Naive thymus-derived CD4-positive, alpha-beta T cell (primary cell): ENCODE measurements around the gene RTCB. TPM values are rescaled to one million over a fixed set of nuclear protein-coding genes. Genes with fewer than 3 reads are reported as not detected.

Source experiments
- ATAC-seq: fragments of 150-1000 bp; cut with Tn5 transposase; 2 replicates; pipeline ENCODE4 v1.10.0; 2021; ENCODE audit warnings: mild to moderate bottlenecking, moderate library complexity
- CTCF ChIA-PET: fragments of 350-600 bp; sonication (Branson Sonifier 250); formaldehyde crosslinking; loops from one replicate; lab custom pipeline; 2021; ENCODE audit warnings: antibody characterized with exemption; lab: Charles Lee
- POLR2A ChIA-PET: fragments of 350-600 bp; sonication (Branson Sonifier 250); formaldehyde crosslinking; loops from one replicate; lab custom pipeline; 2021; ENCODE audit warnings: antibody characterized with exemption, inconsistent platforms; lab: Charles Lee
- DNase-seq, 9 donors: peaks; one replicate each; pipeline versions ENCODE4 v3.0.0 to v3.0.0-alpha.2; 2020 to 2022; ENCODE audit warnings: mixed read lengths in 1 of 9
- H3K27ac ChIP-seq: one replicate; pipeline ENCODE4 v1.7.0; 2013; ENCODE audit warnings: mild to moderate bottlenecking, low read depth, low read length, moderate library complexity
- H3K27me3 ChIP-seq, 2 donors: one replicate each; pipeline ENCODE4 v1.7.0; 2013; ENCODE audit warnings: low read length in 2 of 2, mild to moderate bottlenecking in 2 of 2, moderate library complexity in 2 of 2; ENCODE audit not compliant: control insufficient read depth in 2 of 2, insufficient read depth in 2 of 2
- H3K36me3 ChIP-seq, 3 experiments: 1 replicate in 2 of 3; 2 replicates in 1 of 3; pipeline ENCODE4 v1.7.0; 2013; ENCODE audit warnings: low read length in 3 of 3, mild to moderate bottlenecking in 3 of 3, moderate library complexity in 1 of 3; ENCODE audit not compliant: insufficient read depth in 3 of 3, control insufficient read depth in 2 of 3
- H3K4me1 ChIP-seq, 2 donors: one replicate each; pipeline ENCODE4 v1.7.0; 2013; ENCODE audit warnings: low read length in 2 of 2, mild to moderate bottlenecking in 2 of 2, moderate library complexity in 1 of 2; ENCODE audit not compliant: control insufficient read depth in 2 of 2, insufficient read depth in 2 of 2
- H3K4me3 ChIP-seq: 2 replicates; pipeline ENCODE4 v1.7.0; 2013; ENCODE audit warnings: mild to moderate bottlenecking, low read length
- H3K9me3 ChIP-seq, 3 experiments: 1 replicate in 2 of 3; 2 replicates in 1 of 3; pipeline ENCODE4 v1.7.0; 2013; ENCODE audit warnings: low read length in 3 of 3; ENCODE audit not compliant: control insufficient read depth in 2 of 3
- H3K27ac Mint-ChIP-seq, 9 donors: one replicate each; pipeline ENCODE4 v1.8.0; 2020 to 2022; ENCODE audit warnings: mixed read lengths in 9 of 9, mild to moderate bottlenecking in 8 of 9, moderate library complexity in 5 of 9, inconsistent platforms in 2 of 9
- H3K27me3 Mint-ChIP-seq, 5 donors: one replicate each; pipeline ENCODE4 v1.8.0; 2021 to 2022; ENCODE audit warnings: mixed read lengths in 5 of 5, mild to moderate bottlenecking in 1 of 5
- H3K36me3 Mint-ChIP-seq, 5 donors: one replicate each; pipeline ENCODE4 v1.8.0; 2020 to 2022; ENCODE audit warnings: mixed read lengths in 5 of 5, mild to moderate bottlenecking in 3 of 5, inconsistent platforms in 1 of 5
- H3K4me1 Mint-ChIP-seq, 7 donors: one replicate each; pipeline ENCODE4 v1.8.0; 2020 to 2022; ENCODE audit warnings: mixed read lengths in 7 of 7, mild to moderate bottlenecking in 3 of 7, inconsistent platforms in 1 of 7
- H3K4me3 Mint-ChIP-seq, 10 donors: one replicate each; pipeline ENCODE4 v1.8.0; 2020 to 2022; ENCODE audit warnings: mild to moderate bottlenecking in 10 of 10, mixed read lengths in 10 of 10, moderate library complexity in 6 of 10, inconsistent platforms in 2 of 10
- H3K9me3 Mint-ChIP-seq, 11 donors: one replicate each; pipeline ENCODE4 v1.8.0; 2020 to 2022; ENCODE audit warnings: mixed read lengths in 11 of 11, mild to moderate bottlenecking in 4 of 11, inconsistent platforms in 1 of 11, moderate library complexity in 1 of 11
- intact Hi-C, 2 donors: fragments of 100-400 bp; cut with micrococcal nuclease; formaldehyde crosslinking; loops; one replicate each; pipeline ENCODE4 v1.15.1; 2023
- polyA plus RNA-seq, 2 donors: library from polyadenylated mRNA; unstranded; fragments of 300-500 nt; fragmentation: Illumina TruSeq; gene quantifications; one replicate each; pipeline ENCODE4 v1.2.3, GENCODE V29; 2021
- total RNA-seq, 6 experiments: library from RNA in 5 of 6; stranded (reverse) in 5 of 6; gene quantifications; 1 replicate in 5 of 6; 2 replicates in 1 of 6; pipeline ENCODE4 v1.2.3 and lab custom pipeline; 2021 to 2026

Gene RTCB
- total and polyA plus RNA-seq, 7 experiments from 2014 or later = 41.6 to 126 (median 55.6) TPM

DNA sequence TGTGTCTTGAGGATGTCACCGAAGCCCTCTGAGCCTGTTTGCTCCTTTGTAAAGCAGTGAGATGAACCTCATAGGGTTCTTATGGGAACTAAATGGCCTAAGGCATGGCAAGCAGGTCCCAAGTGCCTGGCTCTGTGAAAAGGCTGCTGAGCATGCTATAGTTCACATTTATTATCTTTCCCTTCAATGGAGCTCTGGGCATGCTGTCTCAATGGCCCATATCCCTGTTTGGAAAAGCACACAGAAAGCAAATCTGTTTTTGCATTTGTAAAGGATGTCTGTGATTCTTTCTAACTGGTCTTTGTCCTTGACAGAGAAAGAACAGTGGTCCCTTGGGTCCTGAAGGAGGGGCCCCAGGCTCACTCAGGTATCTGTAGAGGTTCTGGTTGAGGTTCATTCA is 26.4 kb downstream of the RTCB start:
- CTCF ChIA-PET = no interaction called here
- no peaks in the 10 kb centered on the region for H3K9me3 Mint-ChIP-seq
- POLR2A ChIA-PET = no interaction called here
- DNase-seq (no peak), ATAC-seq (no peak)
- H3K27ac ChIP-seq = no peak overlapping the region
- peaks cover 0 to 26% (median 11%) of the 10 kb centered on the region in 5 donors for H3K36me3 Mint-ChIP-seq
- H3K27ac Mint-ChIP-seq = no peak overlapping the region
- H3K4me3 ChIP-seq = no peak overlapping the region
- no peaks in the 10 kb centered on the region for H3K4me1 ChIP-seq
- no peak overlapping the region for H3K4me3 Mint-ChIP-seq
- no peaks in the 10 kb centered on the region for H3K9me3 ChIP-seq
- no peaks in the 10 kb centered on the region for H3K27me3 ChIP-seq
- no peaks in the 10 kb centered on the region for H3K27me3 Mint-ChIP-seq
- intact Hi-C loops = no loop called here
- peaks cover 2 to 42% (median 4%) of the 10 kb centered on the region in 3 experiments for H3K36me3 ChIP-seq
- no peaks in the 10 kb centered on the region for H3K4me1 Mint-ChIP-seq

- Histone ChIP-seq H3K9me3 (no peaks in the 10 kb centered on the region), H3K4me1 (no peaks in the 10 kb centered on the region), H3K36me3 (peaks cover 0 to 8% (median 0%) of the 10 kb centered on the region in 3 experiments), H3K4me3 (no peak overlapping the region), H3K27me3 (no peaks in the 10 kb centered on the region), H3K27ac (no peak overlapping the region)
- ATAC-seq = no peak
- POLR2A ChIA-PET = no interaction called here
- Mint-ChIP-seq H3K36me3 (peaks cover 0 to 14% (median 7%) of the 10 kb centered on the region in 5 donors), H3K27ac (no peak overlapping the region), H3K9me3 (no peaks in the 10 kb centered on the region), H3K4me3 (no peak overlapping the region), H3K27me3 (no peaks in the 10 kb centered on the region), H3K4me1 (no peaks in the 10 kb centered on the region)
- DNase-seq = no peak
- intact Hi-C loops = no loop called here
- CTCF ChIA-PET = no interaction called here
Observed at GRCh38 chr22:32380991-32381390, 31.1 kb downstream of the RTCB start.

DNA sequence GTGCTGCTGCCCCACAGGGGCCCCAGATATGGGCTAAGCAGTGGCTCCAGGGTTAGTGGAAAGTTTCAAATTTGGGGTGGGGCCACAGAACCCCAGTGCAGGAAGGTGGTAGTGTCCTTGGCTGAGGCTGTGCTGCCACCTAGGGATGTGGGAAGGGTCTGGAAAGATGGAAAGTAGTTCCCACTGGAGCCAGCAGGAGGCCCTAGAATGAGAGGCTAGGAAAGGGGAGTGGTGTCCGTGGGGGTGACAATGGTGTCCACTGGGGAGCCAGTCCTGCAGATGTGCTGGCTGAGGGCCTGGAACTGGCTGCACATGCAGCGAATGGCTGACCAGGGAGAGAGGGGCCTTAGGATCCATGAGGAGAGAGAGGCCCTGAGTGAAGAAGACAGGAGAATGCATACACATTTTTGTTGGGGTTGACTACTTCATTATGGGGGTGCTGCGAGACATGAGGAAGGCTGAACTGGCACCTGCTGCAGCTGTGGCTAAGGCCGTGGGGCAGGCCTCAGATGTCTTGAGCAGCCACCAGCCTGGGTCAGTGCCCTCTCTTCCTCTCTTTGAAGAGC is 33.3 kb downstream of the RTCB start:
- H3K9me3 Mint-ChIP-seq = no peaks in the 10 kb centered on the region
- Histone ChIP-seq H3K4me1 (no peaks in the 10 kb centered on the region), H3K36me3 (no peaks in the 10 kb centered on the region), H3K9me3 (no peaks in the 10 kb centered on the region), H3K27ac (no peak overlapping the region), H3K27me3 (no peaks in the 10 kb centered on the region), H3K4me3 (no peak overlapping the region)
- H3K36me3 Mint-ChIP-seq = peaks cover 0 to 13% (median 7%) of the 10 kb centered on the region in 5 donors
- ATAC-seq (no peak), DNase-seq (no peak)
- ChIA-PET CTCF (interaction anchor here (0.5 kb wide), 1 partner anchor 638 kb away, joined by 3 read pairs; no protein-coding TSS in a partner anchor), POLR2A (no interaction called here)
- intact Hi-C loops = no loop called here
- no peaks in the 10 kb centered on the region for H3K4me1 Mint-ChIP-seq
- H3K27me3 Mint-ChIP-seq = no peaks in the 10 kb centered on the region
- no peak overlapping the region for H3K4me3 Mint-ChIP-seq
- H3K27ac Mint-ChIP-seq = peak overlapping the region in 1 of 9 donors; percentile 36

DNA sequence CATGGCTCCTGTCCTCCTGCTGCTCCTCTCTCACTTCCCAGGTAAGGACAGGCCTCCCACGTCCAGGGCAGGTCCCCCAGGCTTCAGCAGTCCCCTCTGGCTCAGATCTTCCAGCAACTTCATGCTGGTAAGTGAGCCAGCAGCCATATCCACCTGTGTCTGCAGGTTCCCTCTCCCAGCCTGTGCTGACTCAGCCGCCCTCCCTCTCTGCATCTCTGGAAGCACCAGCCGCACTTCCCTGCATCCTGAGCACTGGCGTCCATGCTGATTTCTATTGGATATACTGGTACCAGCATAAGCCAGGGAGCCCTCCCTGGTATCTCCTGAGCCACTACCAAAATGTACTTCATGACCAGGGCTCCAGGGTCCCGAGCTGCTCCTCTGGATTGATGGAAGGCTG is 35.4 kb downstream of the RTCB start:
- Histone ChIP-seq H3K4me1 (no peaks in the 10 kb centered on the region), H3K27ac (no peak overlapping the region), H3K36me3 (no peaks in the 10 kb centered on the region), H3K27me3 (no peaks in the 10 kb centered on the region), H3K9me3 (no peaks in the 10 kb centered on the region), H3K4me3 (no peak overlapping the region)
- Mint-ChIP-seq H3K4me1 (no peaks in the 10 kb centered on the region), H3K27me3 (no peaks in the 10 kb centered on the region), H3K4me3 (no peak overlapping the region), H3K27ac (no peak overlapping the region), H3K36me3 (peaks cover 0 to 13% (median 7%) of the 10 kb centered on the region in 5 donors), H3K9me3 (no peaks in the 10 kb centered on the region)
- POLR2A ChIA-PET = no interaction called here
- DNase-seq (no peak), ATAC-seq (no peak)
- intact Hi-C loops = no loop called here
- CTCF ChIA-PET = no interaction called here

GRCh38 chr22:32375678-32376450 is 36.2 kb downstream of the RTCB start:
- intact Hi-C loops = no loop called here
- ATAC-seq (no peak), DNase-seq (no peak)
- POLR2A ChIA-PET = no interaction called here
- no peaks in the 10 kb centered on the region for H3K27me3 Mint-ChIP-seq
- Histone ChIP-seq H3K9me3 (no peaks in the 10 kb centered on the region), H3K4me3 (no peak overlapping the region), H3K27me3 (no peaks in the 10 kb centered on the region), H3K36me3 (no peaks in the 10 kb centered on the region), H3K27ac (no peak overlapping the region), H3K4me1 (no peaks in the 10 kb centered on the region)
- H3K27ac Mint-ChIP-seq = no peak overlapping the region
- H3K4me3 Mint-ChIP-seq = no peak overlapping the region
- H3K9me3 Mint-ChIP-seq = no peaks in the 10 kb centered on the region
- H3K4me1 Mint-ChIP-seq = no peaks in the 10 kb centered on the region
- peaks cover 0 to 13% (median 7%) of the 10 kb centered on the region in 5 donors for H3K36me3 Mint-ChIP-seq
- CTCF ChIA-PET = no interaction called here

- no peaks in the 10 kb centered on the region for H3K9me3 ChIP-seq
- DNase-seq = no peak
- intact Hi-C loops = no loop called here
- Mint-ChIP-seq H3K27me3 (peaks cover 0 to 3% (median 0%) of the 10 kb centered on the region in 5 donors), H3K9me3 (no peaks in the 10 kb centered on the region), H3K4me1 (peaks cover 0 to 2% (median 0%) of the 10 kb centered on the region in 7 donors), H3K4me3 (no peak overlapping the region), H3K36me3 (peaks cover 0 to 5% (median 3%) of the 10 kb centered on the region in 5 donors), H3K27ac (no peak overlapping the region)
- no peaks in the 10 kb centered on the region for H3K4me1 ChIP-seq
- no peak overlapping the region for H3K27ac ChIP-seq
- no peak for ATAC-seq
- CTCF ChIA-PET = no interaction called here
- POLR2A ChIA-PET = no interaction called here
- no peaks in the 10 kb centered on the region for H3K27me3 ChIP-seq
- H3K36me3 ChIP-seq = no peaks in the 10 kb centered on the region
- H3K4me3 ChIP-seq = no peak overlapping the region
Observed at GRCh38 chr22:32364210-32364609, 47.8 kb downstream of the RTCB start.

GRCh38 chr22:32361257-32361656 is 50.8 kb downstream of the RTCB start:
- POLR2A ChIA-PET = no interaction called here
- intact Hi-C loops = no loop called here
- no peak for ATAC-seq

More at GRCh38 chr22:32361257-32361656, 50.8 kb downstream of the RTCB start:
- peaks cover 0 to 5% (median 0%) of the 10 kb centered on the region in 5 donors for H3K36me3 Mint-ChIP-seq
- Histone ChIP-seq H3K27me3 (no peaks in the 10 kb centered on the region), H3K4me3 (no peak overlapping the region), H3K27ac (no peak overlapping the region), H3K36me3 (no peaks in the 10 kb centered on the region), H3K4me1 (no peaks in the 10 kb centered on the region), H3K9me3 (no peaks in the 10 kb centered on the region)
- no peaks in the 10 kb centered on the region for H3K4me1 Mint-ChIP-seq
- H3K27me3 Mint-ChIP-seq = peaks cover 0 to 7% (median 0%) of the 10 kb centered on the region in 5 donors
- DNase-seq = no peak
- no peaks in the 10 kb centered on the region for H3K9me3 Mint-ChIP-seq
- H3K27ac Mint-ChIP-seq = no peak overlapping the region
- H3K4me3 Mint-ChIP-seq = no peak overlapping the region
- CTCF ChIA-PET = no interaction called here
